GM23338 (cell line): ENCODE data around the gene ESYT2. TPM values are rescaled to one million over a fixed set of nuclear protein-coding genes. Genes with fewer than 3 reads are reported as not detected.

Experiments
- ATAC-seq: fragments of 200-7000 bp; cut with Tn5 transposase; 3 replicates; pipeline ENCODE4 v1.9.1; 2020
- DNase-seq: peaks from one replicate; pipeline ENCODE4 v3.0.0-alpha.2; 2015; ENCODE audit warnings: low spot score
- H2AFZ ChIP-seq: fragments of 200-600 bp; sonication (generic); 2 replicates; pipeline ENCODE4 v1.8.0; 2016; ENCODE audit warnings: antibody characterized with exemption, mild to moderate bottlenecking, moderate library complexity
- H3F3A ChIP-seq: fragments of 200-600 bp; sonication (generic); replicated peaks from 2 replicates; pipeline ENCODE4 v1.8.0; 2017; ENCODE audit warnings: antibody characterized with exemption, mixed run types, low read depth
- H3K27ac ChIP-seq: fragments of 200-600 bp; sonication (generic); 2 replicates; pipeline ENCODE4 v1.6.1; 2016; ENCODE audit warnings: low read depth
- H3K27me3 ChIP-seq: fragments of 200-600 bp; sonication (generic); 2 replicates; pipeline ENCODE4 v1.8.0; 2016; ENCODE audit warnings: mild to moderate bottlenecking, mixed run types, moderate library complexity; ENCODE audit not compliant: insufficient read depth
- H3K36me3 ChIP-seq: fragments of 200-600 bp; sonication (generic); 2 replicates; pipeline ENCODE4 v1.8.0; 2016; ENCODE audit warnings: mild to moderate bottlenecking; ENCODE audit not compliant: insufficient read depth
- H3K4me1 ChIP-seq: fragments of 200-600 bp; sonication (generic); 2 replicates; pipeline ENCODE4 v1.8.0; 2016; ENCODE audit warnings: mild to moderate bottlenecking, moderate library complexity; ENCODE audit not compliant: insufficient read depth
- H3K4me2 ChIP-seq: fragments of 200-600 bp; sonication (generic); 2 replicates; pipeline ENCODE4 v1.7.1; 2017; ENCODE audit warnings: mixed run types
- H3K4me3 ChIP-seq: fragments of 200-600 bp; sonication (generic); 2 replicates; pipeline ENCODE4 v1.6.1; 2016; ENCODE audit warnings: mixed run types
- H3K79me2 ChIP-seq: fragments of 200-600 bp; sonication (generic); replicated peaks from 2 replicates; pipeline ENCODE4 v1.8.0; 2017; ENCODE audit warnings: mild to moderate bottlenecking; ENCODE audit not compliant: insufficient read depth
- H3K9me2 ChIP-seq: fragments of 200-600 bp; sonication (generic); 2 replicates; pipeline ENCODE4 v1.8.0; 2017; ENCODE audit not compliant: insufficient read depth
- H4K20me1 ChIP-seq: fragments of 200-600 bp; sonication (generic); replicated peaks from 2 replicates; pipeline ENCODE4 v1.8.0; 2017; ENCODE audit warnings: mild to moderate bottlenecking; ENCODE audit not compliant: insufficient read depth
- H3K27ac Mint-ChIP-seq: 2 replicates; pipeline ENCODE4 v1.8.0; 2020; ENCODE audit warnings: inconsistent platforms, mild to moderate bottlenecking, moderate library complexity, mixed read lengths
- H3K27me3 Mint-ChIP-seq: 3 replicates; pipeline ENCODE4 v1.8.0; 2022; ENCODE audit warnings: low read depth, mild to moderate bottlenecking, moderate library complexity, mixed read lengths, inconsistent platforms; ENCODE audit not compliant: insufficient read depth, poor library complexity
- H3K36me3 Mint-ChIP-seq: 3 replicates; pipeline ENCODE4 v1.8.0; 2021; ENCODE audit warnings: low read depth, mild to moderate bottlenecking, inconsistent platforms, moderate library complexity, mixed read lengths
- H3K4me1 Mint-ChIP-seq: 3 replicates; pipeline ENCODE4 v1.8.0; 2020; ENCODE audit warnings: mild to moderate bottlenecking, inconsistent platforms, mixed read lengths
- H3K4me3 Mint-ChIP-seq: 3 replicates; pipeline ENCODE4 v1.8.0; 2021; ENCODE audit warnings: moderate library complexity, mild to moderate bottlenecking, inconsistent platforms, mixed read lengths
- H3K9me3 Mint-ChIP-seq: 3 replicates; pipeline ENCODE4 v1.8.0; 2020; ENCODE audit warnings: moderate library complexity, mild to moderate bottlenecking, inconsistent platforms, mixed read lengths
- EZH2phosphoT487 ChIP-seq: fragments of 200-600 bp; sonication (generic); IDR thresholded peaks from one replicate; pipeline ENCODE4 v1.8.1; 2018; ENCODE audit warnings: antibody characterized with exemption; ENCODE audit not compliant: unreplicated experiment
- ZNF114 ChIP-seq: fragments of 250-450 bp; sonication (Bioruptor Pico); IDR thresholded peaks from 2 replicates; pipeline ENCODE4 v1.5.0; 2020; ENCODE audit warnings: mild to moderate bottlenecking, moderate library complexity
- ZNF331 ChIP-seq: fragments of 250-450 bp; sonication (Bioruptor Pico); IDR thresholded peaks from 2 replicates; pipeline ENCODE4 v1.5.0; 2020; ENCODE audit warnings: low read depth, mild to moderate bottlenecking, moderate library complexity
- polyA plus RNA-seq: library from polyadenylated mRNA; unstranded; fragments of >200 nt; fragmentation: Nextera tagmentation; extraction: Ambion mirVana; gene quantifications from 2 replicates; pipeline ENCODE4 v1.2.1, GENCODE V29; 2016
- total RNA-seq: library from RNA; depleted of rRNA; stranded (reverse); fragments of >200 nt; shearing (Covaris generic); gene quantifications from 2 replicates; pipeline ENCODE4 v1.2.3, GENCODE V29; 2014
- TF ChIP-seq, protein P1 (sequence below), 2 experiments: fragments of 200-600 bp in 1 of 2; sonication (generic) in 1 of 2; conservative IDR thresholded peaks; 2 replicates each; pipeline versions ENCODE4 v1.5.1 to v1.6.1; 2016 to 2017; ENCODE audit warnings: antibody characterized with exemption in 2 of 2, low read depth in 2 of 2, mild to moderate bottlenecking in 2 of 2, moderate library complexity in 1 of 2
- TF ChIP-seq, protein P2 (sequence below): fragments of 250-450 bp; sonication (Bioruptor Pico); IDR thresholded peaks from 2 replicates; pipeline ENCODE4 v1.5.0; 2020; ENCODE audit warnings: mild to moderate bottlenecking, moderate library complexity
- TF ChIP-seq, protein P3 (sequence below): IDR thresholded peaks from one replicate; pipeline ENCODE4 v1.6.1; 2018; ENCODE audit warnings: antibody characterized with exemption; ENCODE audit not compliant: unreplicated experiment
- TF ChIP-seq, protein P4 (sequence below): IDR thresholded peaks from 2 replicates; pipeline ENCODE4 v1.6.1; 2016; ENCODE audit warnings: antibody characterized with exemption

ESYT2 gene
- total and polyA plus RNA-seq, 2 experiments from 2014 or later: 9.6 to 52.7 TPM

DNA sequence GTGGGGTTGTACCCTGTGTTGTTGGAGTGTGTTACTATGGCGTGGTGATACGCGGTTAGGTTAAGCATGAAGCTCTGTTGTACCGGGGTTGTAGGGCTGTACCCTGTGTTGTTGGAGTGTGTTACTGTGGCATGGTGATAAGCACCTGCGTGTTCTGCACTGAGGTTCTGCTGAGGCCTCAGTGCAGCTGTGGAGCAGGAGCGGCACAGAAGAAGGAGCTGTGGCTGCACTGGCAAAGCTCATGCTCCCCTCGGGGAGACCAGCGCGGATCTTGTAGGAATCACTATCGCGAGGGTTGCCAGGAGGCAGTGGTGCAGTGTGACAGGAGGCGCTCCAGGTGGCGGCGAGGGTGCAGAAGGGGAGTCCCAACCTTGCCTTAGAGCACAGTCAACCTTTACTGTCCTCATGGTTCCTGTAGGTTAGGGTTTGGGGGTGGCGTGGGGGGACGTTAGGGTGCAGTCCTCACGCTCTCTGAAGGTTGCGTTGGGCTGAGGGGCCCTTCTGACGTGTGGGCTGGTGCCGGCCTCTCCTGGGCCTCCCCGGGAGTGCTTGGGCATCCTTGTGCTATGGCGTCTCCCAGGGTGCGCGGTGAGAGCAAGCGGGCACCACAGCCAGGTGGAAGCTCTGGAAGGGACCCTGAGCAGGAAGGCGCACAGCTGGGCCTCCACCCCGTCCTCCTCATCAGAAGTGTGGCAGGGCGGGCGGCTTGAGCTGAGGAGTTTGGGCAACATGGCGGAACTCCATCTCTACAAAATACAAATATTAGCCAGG lies 38.1 kb upstream of the ESYT2 start:
- Histone ChIP-seq H3K4me3 (no peak overlapping the region), H3F3A (0 out of 2 replicates have a peak, but pooled peaks cover 3% of the 10 kb centered on the region), H3K27me3 (peaks cover 5% of the 10 kb centered on the region; the same call in 1 of the 2 replicates), H3K36me3 (no peaks in the 10 kb centered on the region), H3K4me1 (no peaks in the 10 kb centered on the region), H4K20me1 (0 out of 2 replicates have a peak, but pooled peaks cover 3% of the 10 kb centered on the region), H3K4me2 (no peak overlapping the region), H2AFZ (no peak overlapping the region), H3K79me2 (peaks cover 14% of the 10 kb centered on the region), H3K9me2 (no peaks in the 10 kb centered on the region), H3K27ac (no peak overlapping the region)
- H3K9me3 Mint-ChIP-seq: peaks cover 11% of the 10 kb centered on the region
- H3K36me3 Mint-ChIP-seq: peaks cover 26% of the 10 kb centered on the region
- peaks cover 15% of the 10 kb centered on the region for H3K27me3 Mint-ChIP-seq
- peaks cover 21% of the 10 kb centered on the region for H3K4me1 Mint-ChIP-seq
- DNase-seq: no peak
- TF ChIP-seq ZNF331: no peak
- TF ChIP-seq, protein P1, sequence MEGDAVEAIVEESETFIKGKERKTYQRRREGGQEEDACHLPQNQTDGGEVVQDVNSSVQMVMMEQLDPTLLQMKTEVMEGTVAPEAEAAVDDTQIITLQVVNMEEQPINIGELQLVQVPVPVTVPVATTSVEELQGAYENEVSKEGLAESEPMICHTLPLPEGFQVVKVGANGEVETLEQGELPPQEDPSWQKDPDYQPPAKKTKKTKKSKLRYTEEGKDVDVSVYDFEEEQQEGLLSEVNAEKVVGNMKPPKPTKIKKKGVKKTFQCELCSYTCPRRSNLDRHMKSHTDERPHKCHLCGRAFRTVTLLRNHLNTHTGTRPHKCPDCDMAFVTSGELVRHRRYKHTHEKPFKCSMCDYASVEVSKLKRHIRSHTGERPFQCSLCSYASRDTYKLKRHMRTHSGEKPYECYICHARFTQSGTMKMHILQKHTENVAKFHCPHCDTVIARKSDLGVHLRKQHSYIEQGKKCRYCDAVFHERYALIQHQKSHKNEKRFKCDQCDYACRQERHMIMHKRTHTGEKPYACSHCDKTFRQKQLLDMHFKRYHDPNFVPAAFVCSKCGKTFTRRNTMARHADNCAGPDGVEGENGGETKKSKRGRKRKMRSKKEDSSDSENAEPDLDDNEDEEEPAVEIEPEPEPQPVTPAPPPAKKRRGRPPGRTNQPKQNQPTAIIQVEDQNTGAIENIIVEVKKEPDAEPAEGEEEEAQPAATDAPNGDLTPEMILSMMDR (conservative IDR thresholded peaks at IDR 0.05; ENCODE audit: low read depth in 2 of 2): peak in 1 of 2 experiments; percentile 23; a peak in 1 of 4 replicates
- ATAC-seq: peak; percentile 6; the same call in 1 of the 3 replicates
- H3K27ac Mint-ChIP-seq: peak overlapping the region; percentile 51; the same call in 1 of the 2 replicates
- H3K4me3 Mint-ChIP-seq: no peak overlapping the region

DNA sequence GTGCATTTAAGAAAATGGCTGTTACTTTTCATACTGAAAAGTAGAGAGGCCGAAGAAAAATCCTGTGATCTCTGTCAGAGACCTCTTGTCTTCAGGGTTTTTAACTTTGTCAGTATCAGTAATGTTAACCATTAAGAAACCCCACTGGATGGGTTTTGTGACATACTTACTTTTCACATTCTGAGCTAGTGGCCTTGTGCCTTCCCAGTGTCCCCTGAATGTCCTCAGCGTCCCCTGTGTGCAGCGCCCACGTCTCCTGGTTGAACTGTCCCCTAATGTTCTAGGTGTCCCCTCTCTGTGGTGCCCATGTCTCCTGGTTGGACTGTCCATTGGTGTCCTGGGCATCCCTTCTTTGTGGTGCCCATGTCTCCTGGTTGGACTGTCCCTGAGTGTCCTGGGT lies 36.7 kb upstream of the ESYT2 start:
- Mint-ChIP-seq H3K27ac (no peak overlapping the region), H3K4me3 (no peak overlapping the region), H3K27me3 (peaks cover 15% of the 10 kb centered on the region), H3K4me1 (peaks cover 35% of the 10 kb centered on the region), H3K9me3 (peaks cover 13% of the 10 kb centered on the region), H3K36me3 (peaks cover 29% of the 10 kb centered on the region)
- no peak overlapping the region for H3K27ac ChIP-seq
- no peaks in the 10 kb centered on the region for H3K36me3 ChIP-seq
- H3K79me2 ChIP-seq: peaks cover 16% of the 10 kb centered on the region
- peaks cover 10% of the 10 kb centered on the region for H3K4me1 ChIP-seq
- 0 out of 2 replicates have a peak, but pooled peaks cover 3% of the 10 kb centered on the region for H3F3A ChIP-seq
- H3K27me3 ChIP-seq: peaks cover 5% of the 10 kb centered on the region; the same call in 1 of the 2 replicates
- DNase-seq: no peak
- H2AFZ ChIP-seq: no peak overlapping the region
- H3K4me3 ChIP-seq: no peak overlapping the region
- ATAC-seq: no peak
- H3K9me2 ChIP-seq: no peaks in the 10 kb centered on the region
- 0 out of 2 replicates have a peak, but pooled peaks cover 3% of the 10 kb centered on the region for H4K20me1 ChIP-seq
- H3K4me2 ChIP-seq: no peak overlapping the region
- TF ChIP-seq, protein P2, sequence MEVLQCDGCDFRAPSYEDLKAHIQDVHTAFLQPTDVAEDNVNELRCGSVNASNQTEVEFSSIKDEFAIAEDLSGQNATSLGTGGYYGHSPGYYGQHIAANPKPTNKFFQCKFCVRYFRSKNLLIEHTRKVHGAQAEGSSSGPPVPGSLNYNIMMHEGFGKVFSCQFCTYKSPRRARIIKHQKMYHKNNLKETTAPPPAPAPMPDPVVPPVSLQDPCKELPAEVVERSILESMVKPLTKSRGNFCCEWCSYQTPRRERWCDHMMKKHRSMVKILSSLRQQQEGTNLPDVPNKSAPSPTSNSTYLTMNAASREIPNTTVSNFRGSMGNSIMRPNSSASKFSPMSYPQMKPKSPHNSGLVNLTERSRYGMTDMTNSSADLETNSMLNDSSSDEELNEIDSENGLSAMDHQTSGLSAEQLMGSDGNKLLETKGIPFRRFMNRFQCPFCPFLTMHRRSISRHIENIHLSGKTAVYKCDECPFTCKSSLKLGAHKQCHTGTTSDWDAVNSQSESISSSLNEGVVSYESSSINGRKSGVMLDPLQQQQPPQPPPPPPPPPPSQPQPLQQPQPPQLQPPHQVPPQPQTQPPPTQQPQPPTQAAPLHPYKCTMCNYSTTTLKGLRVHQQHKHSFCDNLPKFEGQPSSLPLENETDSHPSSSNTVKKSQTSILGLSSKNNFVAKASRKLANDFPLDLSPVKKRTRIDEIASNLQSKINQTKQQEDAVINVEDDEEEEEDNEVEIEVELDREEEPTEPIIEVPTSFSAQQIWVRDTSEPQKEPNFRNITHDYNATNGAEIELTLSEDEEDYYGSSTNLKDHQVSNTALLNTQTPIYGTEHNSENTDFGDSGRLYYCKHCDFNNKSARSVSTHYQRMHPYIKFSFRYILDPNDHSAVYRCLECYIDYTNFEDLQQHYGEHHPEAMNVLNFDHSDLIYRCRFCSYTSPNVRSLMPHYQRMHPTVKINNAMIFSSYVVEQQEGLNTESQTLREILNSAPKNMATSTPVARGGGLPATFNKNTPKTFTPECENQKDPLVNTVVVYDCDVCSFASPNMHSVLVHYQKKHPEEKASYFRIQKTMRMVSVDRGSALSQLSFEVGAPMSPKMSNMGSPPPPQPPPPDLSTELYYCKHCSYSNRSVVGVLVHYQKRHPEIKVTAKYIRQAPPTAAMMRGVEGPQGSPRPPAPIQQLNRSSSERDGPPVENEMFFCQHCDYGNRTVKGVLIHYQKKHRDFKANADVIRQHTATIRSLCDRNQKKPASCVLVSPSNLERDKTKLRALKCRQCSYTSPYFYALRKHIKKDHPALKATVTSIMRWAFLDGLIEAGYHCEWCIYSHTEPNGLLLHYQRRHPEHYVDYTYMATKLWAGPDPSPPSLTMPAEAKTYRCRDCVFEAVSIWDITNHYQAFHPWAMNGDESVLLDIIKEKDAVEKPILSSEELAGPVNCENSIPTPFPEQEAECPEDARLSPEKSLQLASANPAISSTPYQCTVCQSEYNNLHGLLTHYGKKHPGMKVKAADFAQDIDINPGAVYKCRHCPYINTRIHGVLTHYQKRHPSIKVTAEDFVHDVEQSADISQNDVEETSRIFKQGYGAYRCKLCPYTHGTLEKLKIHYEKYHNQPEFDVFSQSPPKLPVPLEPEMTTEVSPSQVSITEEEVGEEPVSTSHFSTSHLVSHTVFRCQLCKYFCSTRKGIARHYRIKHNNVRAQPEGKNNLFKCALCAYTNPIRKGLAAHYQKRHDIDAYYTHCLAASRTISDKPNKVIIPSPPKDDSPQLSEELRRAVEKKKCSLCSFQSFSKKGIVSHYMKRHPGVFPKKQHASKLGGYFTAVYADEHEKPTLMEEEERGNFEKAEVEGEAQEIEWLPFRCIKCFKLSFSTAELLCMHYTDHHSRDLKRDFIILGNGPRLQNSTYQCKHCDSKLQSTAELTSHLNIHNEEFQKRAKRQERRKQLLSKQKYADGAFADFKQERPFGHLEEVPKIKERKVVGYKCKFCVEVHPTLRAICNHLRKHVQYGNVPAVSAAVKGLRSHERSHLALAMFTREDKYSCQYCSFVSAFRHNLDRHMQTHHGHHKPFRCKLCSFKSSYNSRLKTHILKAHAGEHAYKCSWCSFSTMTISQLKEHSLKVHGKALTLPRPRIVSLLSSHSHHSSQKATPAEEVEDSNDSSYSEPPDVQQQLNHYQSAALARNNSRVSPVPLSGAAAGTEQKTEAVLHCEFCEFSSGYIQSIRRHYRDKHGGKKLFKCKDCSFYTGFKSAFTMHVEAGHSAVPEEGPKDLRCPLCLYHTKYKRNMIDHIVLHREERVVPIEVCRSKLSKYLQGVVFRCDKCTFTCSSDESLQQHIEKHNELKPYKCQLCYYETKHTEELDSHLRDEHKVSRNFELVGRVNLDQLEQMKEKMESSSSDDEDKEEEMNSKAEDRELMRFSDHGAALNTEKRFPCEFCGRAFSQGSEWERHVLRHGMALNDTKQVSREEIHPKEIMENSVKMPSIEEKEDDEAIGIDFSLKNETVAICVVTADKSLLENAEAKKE (CRISPR knock-in tag): no peak
- TF ChIP-seq ZNF114 (no peak), EZH2phosphoT487 (no peak)
- TF ChIP-seq, protein P3, sequence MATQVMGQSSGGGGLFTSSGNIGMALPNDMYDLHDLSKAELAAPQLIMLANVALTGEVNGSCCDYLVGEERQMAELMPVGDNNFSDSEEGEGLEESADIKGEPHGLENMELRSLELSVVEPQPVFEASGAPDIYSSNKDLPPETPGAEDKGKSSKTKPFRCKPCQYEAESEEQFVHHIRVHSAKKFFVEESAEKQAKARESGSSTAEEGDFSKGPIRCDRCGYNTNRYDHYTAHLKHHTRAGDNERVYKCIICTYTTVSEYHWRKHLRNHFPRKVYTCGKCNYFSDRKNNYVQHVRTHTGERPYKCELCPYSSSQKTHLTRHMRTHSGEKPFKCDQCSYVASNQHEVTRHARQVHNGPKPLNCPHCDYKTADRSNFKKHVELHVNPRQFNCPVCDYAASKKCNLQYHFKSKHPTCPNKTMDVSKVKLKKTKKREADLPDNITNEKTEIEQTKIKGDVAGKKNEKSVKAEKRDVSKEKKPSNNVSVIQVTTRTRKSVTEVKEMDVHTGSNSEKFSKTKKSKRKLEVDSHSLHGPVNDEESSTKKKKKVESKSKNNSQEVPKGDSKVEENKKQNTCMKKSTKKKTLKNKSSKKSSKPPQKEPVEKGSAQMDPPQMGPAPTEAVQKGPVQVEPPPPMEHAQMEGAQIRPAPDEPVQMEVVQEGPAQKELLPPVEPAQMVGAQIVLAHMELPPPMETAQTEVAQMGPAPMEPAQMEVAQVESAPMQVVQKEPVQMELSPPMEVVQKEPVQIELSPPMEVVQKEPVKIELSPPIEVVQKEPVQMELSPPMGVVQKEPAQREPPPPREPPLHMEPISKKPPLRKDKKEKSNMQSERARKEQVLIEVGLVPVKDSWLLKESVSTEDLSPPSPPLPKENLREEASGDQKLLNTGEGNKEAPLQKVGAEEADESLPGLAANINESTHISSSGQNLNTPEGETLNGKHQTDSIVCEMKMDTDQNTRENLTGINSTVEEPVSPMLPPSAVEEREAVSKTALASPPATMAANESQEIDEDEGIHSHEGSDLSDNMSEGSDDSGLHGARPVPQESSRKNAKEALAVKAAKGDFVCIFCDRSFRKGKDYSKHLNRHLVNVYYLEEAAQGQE: no peak
- TF ChIP-seq, protein P4, sequence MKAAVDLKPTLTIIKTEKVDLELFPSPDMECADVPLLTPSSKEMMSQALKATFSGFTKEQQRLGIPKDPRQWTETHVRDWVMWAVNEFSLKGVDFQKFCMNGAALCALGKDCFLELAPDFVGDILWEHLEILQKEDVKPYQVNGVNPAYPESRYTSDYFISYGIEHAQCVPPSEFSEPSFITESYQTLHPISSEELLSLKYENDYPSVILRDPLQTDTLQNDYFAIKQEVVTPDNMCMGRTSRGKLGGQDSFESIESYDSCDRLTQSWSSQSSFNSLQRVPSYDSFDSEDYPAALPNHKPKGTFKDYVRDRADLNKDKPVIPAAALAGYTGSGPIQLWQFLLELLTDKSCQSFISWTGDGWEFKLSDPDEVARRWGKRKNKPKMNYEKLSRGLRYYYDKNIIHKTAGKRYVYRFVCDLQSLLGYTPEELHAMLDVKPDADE: no peak
